K562 (cell line): Measurements from ENCODE around the gene TNNT1. TPM values are rescaled to one million over a fixed set of nuclear protein-coding genes. Genes with fewer than 3 reads are reported as not detected.

Source experiments
- SMARCE1 ChIP-seq: fragments of 450-650 bp; IDR thresholded peaks from 2 replicates; pipeline ENCODE4 v1.7.1; 2016; ENCODE audit warnings: mild to moderate bottlenecking
- TAL1 ChIP-seq: fragments of 450-650 bp; IDR thresholded peaks from 2 replicates; pipeline ENCODE4 v1.6.1; 2016; ENCODE audit warnings: mild to moderate bottlenecking
- polyA plus RNA-seq, 8 experiments: library from polyadenylated mRNA; depleted of rRNA in 4 of 8; stranded (reverse) in 5 of 8; unstranded in 3 of 8; fragments of >200 nt; fragmentation: Nextera tagmentation in 2 of 8; fragmentation: Illumina TruSeq in 1 of 8; extraction: Ambion mirVana in 2 of 8; extraction: Trizol in 1 of 8; gene quantifications; 2 replicates each; pipeline versions ENCODE4 v1.2.1 to v1.2.3, GENCODE V29; 2011 to 2014; ENCODE audit warnings: inconsistent platforms in 1 of 8, missing spikeins in 1 of 8
- total RNA-seq, 7 experiments: library from RNA; depleted of rRNA in 6 of 7; stranded (reverse); fragments of >200 nt in 6 of 7; fragmentation: Illumina TruSeq in 2 of 7; extraction: Trizol in 2 of 7; gene quantifications; 2 replicates each; pipeline versions ENCODE4 v1.2.1 to v1.2.3, GENCODE V29; 2011 to 2021; ENCODE audit warnings: low replicate concordance in 1 of 7
- TF ChIP-seq, protein P1 (sequence below): fragments of 200-600 bp; sonication (generic); IDR thresholded peaks from one replicate; pipeline ENCODE4 v1.6.1; 2012; ENCODE audit warnings: mild to moderate bottlenecking, low read depth, low read length, inconsistent platforms

Gene TNNT1
- total and polyA plus RNA-seq, 9 of the 15 experiments (the other 6 are each of a cell fraction or from before 2014, with no cell fraction given) = 31.8 to 390 (median 227) TPM

DNA sequence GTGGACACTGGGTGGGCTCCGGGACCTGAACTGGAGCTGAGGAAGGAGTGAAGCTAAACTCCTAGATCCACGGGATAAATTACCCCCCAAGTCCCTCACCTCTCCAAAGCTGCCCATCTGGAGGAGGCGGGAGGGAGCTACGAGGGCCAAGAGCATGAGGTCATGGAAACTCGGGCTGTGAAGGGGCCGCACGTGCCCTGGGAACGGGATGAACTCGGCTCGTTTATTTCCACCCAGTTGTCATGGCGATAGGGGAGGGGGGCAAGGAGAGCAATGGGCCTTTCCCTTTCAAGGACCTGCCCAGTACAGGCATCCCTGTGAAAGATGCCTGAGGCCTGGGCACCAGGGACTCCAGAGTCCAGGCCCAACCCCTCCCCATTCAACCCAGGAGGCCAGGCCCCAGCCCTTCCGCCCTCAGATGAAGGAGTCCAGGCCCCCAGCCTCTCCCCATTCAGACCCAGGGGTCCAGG lies 35.4 kb downstream of the TNNT1 start (continued):
- TF ChIP-seq, protein P1, sequence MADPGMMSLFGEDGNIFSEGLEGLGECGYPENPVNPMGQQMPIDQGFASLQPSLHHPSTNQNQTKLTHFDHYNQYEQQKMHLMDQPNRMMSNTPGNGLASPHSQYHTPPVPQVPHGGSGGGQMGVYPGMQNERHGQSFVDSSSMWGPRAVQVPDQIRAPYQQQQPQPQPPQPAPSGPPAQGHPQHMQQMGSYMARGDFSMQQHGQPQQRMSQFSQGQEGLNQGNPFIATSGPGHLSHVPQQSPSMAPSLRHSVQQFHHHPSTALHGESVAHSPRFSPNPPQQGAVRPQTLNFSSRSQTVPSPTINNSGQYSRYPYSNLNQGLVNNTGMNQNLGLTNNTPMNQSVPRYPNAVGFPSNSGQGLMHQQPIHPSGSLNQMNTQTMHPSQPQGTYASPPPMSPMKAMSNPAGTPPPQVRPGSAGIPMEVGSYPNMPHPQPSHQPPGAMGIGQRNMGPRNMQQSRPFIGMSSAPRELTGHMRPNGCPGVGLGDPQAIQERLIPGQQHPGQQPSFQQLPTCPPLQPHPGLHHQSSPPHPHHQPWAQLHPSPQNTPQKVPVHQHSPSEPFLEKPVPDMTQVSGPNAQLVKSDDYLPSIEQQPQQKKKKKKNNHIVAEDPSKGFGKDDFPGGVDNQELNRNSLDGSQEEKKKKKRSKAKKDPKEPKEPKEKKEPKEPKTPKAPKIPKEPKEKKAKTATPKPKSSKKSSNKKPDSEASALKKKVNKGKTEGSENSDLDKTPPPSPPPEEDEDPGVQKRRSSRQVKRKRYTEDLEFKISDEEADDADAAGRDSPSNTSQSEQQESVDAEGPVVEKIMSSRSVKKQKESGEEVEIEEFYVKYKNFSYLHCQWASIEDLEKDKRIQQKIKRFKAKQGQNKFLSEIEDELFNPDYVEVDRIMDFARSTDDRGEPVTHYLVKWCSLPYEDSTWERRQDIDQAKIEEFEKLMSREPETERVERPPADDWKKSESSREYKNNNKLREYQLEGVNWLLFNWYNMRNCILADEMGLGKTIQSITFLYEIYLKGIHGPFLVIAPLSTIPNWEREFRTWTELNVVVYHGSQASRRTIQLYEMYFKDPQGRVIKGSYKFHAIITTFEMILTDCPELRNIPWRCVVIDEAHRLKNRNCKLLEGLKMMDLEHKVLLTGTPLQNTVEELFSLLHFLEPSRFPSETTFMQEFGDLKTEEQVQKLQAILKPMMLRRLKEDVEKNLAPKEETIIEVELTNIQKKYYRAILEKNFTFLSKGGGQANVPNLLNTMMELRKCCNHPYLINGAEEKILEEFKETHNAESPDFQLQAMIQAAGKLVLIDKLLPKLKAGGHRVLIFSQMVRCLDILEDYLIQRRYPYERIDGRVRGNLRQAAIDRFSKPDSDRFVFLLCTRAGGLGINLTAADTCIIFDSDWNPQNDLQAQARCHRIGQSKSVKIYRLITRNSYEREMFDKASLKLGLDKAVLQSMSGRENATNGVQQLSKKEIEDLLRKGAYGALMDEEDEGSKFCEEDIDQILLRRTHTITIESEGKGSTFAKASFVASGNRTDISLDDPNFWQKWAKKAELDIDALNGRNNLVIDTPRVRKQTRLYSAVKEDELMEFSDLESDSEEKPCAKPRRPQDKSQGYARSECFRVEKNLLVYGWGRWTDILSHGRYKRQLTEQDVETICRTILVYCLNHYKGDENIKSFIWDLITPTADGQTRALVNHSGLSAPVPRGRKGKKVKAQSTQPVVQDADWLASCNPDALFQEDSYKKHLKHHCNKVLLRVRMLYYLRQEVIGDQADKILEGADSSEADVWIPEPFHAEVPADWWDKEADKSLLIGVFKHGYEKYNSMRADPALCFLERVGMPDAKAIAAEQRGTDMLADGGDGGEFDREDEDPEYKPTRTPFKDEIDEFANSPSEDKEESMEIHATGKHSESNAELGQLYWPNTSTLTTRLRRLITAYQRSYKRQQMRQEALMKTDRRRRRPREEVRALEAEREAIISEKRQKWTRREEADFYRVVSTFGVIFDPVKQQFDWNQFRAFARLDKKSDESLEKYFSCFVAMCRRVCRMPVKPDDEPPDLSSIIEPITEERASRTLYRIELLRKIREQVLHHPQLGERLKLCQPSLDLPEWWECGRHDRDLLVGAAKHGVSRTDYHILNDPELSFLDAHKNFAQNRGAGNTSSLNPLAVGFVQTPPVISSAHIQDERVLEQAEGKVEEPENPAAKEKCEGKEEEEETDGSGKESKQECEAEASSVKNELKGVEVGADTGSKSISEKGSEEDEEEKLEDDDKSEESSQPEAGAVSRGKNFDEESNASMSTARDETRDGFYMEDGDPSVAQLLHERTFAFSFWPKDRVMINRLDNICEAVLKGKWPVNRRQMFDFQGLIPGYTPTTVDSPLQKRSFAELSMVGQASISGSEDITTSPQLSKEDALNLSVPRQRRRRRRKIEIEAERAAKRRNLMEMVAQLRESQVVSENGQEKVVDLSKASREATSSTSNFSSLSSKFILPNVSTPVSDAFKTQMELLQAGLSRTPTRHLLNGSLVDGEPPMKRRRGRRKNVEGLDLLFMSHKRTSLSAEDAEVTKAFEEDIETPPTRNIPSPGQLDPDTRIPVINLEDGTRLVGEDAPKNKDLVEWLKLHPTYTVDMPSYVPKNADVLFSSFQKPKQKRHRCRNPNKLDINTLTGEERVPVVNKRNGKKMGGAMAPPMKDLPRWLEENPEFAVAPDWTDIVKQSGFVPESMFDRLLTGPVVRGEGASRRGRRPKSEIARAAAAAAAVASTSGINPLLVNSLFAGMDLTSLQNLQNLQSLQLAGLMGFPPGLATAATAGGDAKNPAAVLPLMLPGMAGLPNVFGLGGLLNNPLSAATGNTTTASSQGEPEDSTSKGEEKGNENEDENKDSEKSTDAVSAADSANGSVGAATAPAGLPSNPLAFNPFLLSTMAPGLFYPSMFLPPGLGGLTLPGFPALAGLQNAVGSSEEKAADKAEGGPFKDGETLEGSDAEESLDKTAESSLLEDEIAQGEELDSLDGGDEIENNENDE = no peak
- TF ChIP-seq SMARCE1 (no peak), TAL1 (no peak)
